HG02981 (cell line): ENCODE results near the gene PAWR.
"Not testable (repeated sequence)": the region's sequence is repeated elsewhere in the genome, so short reads cannot be mapped to it uniquely, and the experiment has no call there.

Experiments used
- ATAC-seq: cut with Tn5 transposase; IDR thresholded peaks from one replicate; pipeline ENCODE4 v1.9.1; 2021; ENCODE audit warnings: mild to moderate bottlenecking, moderate library complexity; ENCODE audit not compliant: unreplicated experiment

The PAWR gene

DNA sequence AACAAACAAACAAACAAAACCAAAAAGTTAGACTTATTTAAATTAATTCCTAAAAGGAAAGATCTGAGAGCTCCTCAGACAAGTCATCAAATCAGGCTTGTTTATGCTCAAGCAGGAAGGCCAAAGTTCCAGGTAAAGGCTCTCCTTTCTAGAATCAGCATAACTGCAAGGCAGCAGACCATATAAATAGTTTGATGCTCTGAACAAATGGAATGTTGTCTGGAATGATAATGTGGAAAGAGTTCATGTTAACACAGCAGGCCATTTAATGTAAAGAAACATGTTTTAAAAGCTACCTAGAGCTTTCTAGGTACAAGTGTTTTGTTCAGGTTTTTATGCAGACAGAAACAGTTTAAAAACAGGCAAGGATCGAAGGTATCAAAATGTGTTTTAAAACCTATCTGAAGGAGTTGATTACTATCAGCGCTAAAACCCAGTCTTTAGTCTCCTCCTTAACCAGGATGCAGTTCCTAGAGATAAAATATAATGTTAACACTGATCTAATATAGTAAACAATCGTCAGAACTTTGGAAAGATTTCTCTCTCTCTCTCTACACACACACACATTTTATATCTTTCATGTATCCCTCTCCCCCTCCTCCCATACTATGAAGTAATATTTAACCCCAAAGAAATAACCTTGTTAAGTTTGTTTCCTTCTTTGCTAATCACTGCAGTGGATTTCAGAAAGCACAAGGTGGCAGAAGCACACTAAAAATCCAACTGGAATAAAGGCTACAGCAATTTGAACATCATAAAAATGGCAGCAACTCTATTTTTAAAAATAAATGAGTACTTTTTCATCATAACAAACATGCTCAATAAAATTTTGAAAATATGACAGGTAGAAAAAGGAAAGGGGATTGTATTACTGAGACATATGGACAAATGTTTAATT lies 135.5 kb downstream of the PAWR start:
- no peak for ATAC-seq

DNA sequence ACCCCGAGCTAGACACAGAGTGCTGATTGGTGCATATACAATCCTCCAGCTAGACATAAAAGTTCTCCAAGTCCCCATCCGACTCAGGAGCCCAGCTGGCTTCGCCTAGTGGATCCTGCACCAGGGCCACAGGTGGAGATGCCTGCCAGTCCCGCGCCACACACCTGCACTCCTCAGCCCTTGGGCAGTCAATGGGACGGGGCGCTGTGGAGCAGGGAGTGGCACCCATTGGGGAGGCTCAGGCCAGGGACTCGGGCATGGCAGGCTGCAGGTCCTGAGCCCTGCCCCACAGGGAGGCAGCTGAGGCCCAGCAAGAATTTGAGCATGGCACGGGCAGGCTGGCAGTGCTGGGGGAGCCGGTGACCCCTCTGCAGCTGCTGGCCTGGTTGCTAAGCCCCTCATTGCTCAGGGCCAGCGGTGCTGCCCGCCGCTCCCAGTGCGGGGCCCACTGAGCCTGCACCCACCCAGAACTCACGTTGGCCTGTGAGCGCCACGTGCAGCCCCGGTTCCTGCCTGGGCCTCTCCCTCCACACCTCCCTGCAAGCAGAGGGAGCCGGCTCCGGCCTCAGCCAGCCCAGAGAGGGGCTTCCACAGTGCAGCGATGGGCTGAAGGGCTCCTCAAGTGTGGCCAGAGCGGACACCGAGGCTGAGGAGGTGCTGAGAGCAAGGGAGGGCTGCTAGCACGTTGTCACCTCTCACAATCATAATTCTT lies 136.7 kb downstream of the PAWR start:
- ATAC-seq = no peak

DNA sequence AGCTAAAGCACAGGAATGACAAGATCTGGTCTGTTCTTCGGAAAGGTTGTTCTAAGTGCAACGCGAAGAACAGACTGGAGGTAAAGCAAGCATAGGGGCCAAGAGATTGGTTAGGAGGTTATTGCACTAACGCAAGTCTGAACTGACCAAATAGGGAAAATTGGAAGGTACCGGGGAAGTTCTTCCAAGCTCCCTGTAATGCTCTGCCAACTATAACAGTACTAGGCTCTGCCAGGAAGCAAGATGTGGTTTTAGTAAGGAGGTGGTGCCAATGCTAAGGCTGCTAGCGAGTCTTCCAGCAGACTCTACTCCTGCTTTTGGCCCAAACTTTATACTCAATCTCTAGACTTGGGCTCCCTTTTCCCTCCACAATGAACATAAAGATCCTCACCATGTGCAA lies 138.6 kb downstream of the PAWR start:
- no peak for ATAC-seq

DNA sequence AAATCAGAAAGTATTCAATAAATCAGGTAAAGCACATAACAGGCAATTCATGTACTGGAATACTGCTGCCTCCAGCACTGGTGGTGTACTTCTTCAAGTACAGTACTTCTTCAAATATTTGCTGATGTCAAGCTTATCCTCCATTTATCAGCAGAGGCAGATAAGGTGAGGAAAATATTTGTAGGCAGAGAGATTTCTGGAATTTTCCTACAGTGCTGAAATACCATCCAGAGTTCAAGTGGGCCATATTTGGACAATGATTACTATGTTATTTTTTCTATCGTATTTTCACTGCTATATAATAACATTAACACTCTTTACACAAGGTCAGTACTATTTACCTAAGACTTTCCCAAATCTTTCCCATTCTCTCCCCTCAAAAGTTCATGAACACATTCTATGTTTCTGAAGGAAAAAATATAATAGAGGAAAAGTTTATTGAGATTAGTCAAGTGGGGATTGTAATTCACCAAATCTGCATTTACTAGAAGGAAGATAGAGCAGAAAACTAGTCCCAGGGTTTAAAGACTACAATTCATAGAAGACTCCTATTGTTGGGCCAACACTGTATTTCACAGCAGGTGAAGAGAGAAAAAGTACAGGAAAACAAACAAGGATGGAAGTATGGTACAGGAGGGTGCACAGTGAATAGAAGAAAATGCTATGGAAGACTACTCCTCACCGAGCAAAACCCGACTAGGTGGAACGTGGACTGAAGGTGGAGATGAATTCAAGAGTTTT lies 141.1 kb downstream of the PAWR start:
- no peak for ATAC-seq

DNA sequence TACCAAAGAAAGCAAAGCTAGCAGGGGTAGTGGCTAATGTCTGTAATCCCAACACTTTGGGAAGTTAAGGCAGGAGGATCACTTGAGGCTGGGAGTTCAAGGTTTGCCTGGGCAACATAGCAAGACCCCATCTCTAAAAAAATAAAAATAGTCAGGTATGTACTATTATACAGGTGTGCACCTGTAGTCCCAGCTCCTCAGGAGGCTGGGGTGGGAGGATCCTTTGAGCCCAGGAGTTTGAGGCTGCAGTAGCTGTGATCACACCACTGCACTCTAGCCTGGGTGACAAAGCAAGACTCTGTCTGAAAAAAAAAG lies 142.2 kb downstream of the PAWR start:
- no peak for ATAC-seq

DNA sequence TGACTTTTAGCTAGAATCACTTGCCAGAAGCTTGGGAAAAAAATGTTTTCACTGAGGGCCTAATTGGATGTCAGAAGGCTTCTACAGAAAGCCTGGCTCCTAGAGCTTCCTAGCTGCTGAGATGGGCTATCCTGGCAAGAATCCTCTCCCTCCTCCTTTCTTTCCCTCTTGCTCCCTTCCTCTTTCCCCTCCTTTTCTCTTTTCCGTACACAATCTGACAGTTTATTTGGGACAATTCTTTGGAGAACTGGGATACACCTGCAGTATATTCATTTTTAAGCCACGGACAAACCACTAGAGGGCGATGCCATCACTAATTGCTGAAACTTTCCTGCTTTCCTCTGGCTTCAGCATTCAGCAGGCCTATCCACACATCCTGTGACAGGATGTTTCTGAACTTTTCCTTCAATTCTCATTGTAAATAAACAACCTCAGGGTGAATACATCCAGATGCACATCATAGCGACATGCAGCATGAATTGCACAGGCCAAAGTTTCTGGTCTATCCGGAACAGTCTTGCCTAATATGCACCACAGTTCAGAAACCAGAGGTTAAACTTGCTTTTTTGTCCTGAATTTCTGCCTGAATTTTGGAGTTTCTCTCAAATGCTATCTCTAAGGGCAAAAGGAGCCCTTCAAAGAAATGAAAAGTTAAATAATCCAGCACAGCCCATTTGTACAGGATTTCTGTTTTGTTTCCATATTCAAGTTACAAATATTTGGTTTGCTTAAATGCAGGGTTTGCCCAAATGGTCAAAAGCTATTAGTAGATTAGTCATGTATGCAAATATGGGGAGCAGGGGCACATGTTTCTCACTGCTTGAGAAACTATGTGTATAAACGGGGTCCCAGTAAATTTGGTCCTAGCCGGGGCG lies 142.8 kb downstream of the PAWR start:
- ATAC-seq = peak; percentile 78

DNA sequence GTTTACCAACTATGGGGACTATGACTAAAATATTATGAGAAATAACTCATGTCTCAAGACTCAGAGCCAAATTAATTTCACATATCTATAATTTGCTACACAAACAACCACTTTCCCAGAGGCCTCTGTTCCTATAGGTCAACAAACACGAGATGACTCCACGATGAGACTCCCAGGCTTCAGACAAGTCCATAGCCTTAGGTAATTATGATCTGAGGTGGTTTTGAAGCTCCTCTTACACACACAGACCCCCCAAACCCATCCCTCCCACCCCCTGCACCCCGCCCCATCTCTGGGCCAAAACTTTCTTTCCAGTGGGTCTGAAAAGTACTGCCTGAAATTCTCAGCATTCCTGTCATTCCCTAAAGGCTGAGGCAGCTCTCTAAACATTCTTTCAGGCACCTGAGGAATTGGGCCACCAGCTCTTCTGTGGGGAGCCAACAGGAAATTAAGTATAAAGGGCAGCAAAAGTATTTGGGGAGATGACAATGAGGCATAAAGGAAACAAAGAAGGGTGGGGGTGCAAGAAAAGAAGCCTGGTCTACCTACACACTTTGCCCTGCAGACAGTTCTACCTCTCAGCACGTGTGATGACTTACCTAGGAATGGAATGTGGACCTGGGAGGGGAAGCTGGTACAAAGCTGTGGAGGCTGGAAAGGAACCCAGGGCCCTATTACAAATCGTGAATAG lies 143.6 kb downstream of the PAWR start:
- no peak for ATAC-seq

DNA sequence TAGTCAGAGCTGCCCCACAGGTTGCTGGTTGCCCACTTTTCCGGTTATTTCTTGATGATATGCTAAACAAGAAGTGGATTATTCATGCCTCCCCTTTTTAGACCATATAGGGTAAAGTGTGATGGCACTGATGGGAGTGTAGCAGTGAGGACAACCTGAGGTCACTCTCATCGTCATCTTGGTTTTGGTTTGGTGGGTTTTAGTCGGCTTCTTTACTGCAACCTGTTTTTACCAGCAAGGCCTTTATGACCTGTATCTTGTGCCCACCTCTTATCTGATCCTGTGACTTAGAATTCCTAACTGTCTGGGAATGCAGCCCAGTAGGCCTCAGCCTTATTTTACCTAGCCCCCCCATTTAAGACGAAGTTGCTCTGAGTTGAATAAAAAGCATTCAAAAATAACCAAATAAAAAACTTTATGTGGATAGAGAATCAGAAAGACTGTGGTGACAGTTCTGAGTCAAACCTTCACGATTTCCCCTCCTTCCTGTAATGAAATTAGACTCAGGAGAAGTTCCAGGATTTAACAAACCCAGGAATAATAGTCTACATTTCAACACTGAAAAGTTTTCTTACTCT lies 144.2 kb downstream of the PAWR start:
- ATAC-seq = no peak

DNA sequence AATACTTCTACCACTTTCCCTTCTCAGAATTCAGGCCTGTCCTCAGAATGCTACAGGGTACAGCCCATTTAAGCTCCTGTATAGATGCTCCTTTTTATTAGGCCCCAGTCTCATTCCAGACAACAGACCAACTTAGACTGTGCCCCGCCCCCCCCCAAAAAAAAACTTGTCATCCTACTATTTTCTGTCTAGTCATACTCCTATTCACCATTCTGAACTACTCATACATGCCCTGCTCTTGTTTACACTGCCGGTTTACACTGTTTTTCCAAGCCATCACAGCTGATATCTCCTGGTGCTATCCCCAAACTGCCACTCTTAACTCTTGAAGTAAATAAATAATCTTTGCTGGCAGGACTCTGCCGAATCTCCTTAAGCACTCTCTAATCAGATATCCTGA lies 146.3 kb downstream of the PAWR start:
- ATAC-seq = not testable (repeated sequence)

DNA sequence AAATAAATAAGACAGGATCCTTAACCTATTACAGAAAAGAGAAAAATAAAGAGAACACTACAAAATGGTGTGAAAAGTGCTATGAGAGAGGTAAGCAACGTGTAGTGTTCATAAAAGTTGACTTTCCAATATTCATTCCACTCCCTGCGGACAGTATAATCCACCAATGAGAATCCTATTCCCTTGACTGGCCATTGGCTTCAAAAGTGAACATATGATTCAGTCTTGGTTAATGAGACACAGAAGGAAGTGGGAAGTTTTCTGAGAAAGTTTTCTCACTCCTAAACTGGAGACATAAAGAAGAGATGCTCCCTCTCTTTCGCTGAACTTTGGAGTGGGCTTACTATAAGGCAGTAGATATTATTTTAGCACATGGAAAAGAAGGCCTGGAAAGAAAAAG lies 153.1 kb downstream of the PAWR start:
- ATAC-seq = no peak

DNA sequence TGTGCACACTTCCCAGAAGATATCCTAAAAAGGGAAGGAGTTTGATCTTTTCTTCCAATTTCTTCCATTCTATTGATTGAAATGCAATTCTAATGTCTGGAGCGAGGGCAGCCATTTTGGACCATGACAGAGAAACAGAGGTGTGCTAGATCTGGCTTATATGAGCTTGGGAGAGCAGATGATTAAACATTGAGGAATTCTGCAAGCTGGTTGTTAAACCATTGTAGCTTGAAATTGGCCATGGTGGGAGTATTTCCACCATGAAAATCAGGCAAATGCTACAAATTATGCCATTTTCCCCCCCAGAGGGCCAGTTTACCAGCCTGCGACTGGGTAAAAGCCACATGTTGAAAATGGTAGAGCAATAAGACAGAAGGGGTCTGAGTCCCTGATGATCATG lies 155.0 kb downstream of the PAWR start:
- no peak for ATAC-seq
